ENCODE data around the gene PVALEF.

The PVALEF gene

GRCh38 chr17:81210868-81211267 is 45.6 kb downstream of the PVALEF start:
- TF ChIP-seq, protein P1, sequence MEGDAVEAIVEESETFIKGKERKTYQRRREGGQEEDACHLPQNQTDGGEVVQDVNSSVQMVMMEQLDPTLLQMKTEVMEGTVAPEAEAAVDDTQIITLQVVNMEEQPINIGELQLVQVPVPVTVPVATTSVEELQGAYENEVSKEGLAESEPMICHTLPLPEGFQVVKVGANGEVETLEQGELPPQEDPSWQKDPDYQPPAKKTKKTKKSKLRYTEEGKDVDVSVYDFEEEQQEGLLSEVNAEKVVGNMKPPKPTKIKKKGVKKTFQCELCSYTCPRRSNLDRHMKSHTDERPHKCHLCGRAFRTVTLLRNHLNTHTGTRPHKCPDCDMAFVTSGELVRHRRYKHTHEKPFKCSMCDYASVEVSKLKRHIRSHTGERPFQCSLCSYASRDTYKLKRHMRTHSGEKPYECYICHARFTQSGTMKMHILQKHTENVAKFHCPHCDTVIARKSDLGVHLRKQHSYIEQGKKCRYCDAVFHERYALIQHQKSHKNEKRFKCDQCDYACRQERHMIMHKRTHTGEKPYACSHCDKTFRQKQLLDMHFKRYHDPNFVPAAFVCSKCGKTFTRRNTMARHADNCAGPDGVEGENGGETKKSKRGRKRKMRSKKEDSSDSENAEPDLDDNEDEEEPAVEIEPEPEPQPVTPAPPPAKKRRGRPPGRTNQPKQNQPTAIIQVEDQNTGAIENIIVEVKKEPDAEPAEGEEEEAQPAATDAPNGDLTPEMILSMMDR (conservative IDR thresholded peaks at IDR 0.05), result no peak
- H3K27ac ChIP-seq, result no peak overlapping the region

GRCh38 chr17:81212365-81212764 is 47.1 kb downstream of the PVALEF start:
- H3K27ac ChIP-seq, result no peak overlapping the region
- TF ChIP-seq, protein P1 (conservative IDR thresholded peaks at IDR 0.05), result no peak

- H3K27ac ChIP-seq, result no peak overlapping the region
- TF ChIP-seq, protein P1 (conservative IDR thresholded peaks at IDR 0.05), result no peak
Observed at GRCh38 chr17:81213978-81214377, 48.7 kb downstream of the PVALEF start.

DNA sequence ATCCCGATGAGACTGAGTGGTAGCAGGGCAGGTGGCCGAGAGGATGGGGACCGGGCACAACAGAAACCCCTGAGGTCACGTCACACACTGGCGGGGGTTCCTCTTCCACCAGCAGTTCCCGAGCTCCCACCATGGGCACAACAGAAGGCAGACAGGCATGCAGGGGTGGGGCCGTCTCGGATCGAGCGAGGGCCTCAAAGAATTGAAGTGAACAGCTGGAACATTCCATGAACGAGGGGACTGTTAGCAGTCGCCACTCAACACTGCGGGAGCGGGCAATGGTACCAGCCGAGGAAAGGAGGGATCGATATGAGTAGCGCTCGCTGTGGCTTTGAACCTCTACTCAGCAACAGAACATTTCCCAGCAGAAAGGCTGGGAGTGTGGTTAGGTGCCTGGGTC is 52.2 kb downstream of the PVALEF start:
- no peak overlapping the region for H3K27ac ChIP-seq
- TF ChIP-seq, protein P1 (conservative IDR thresholded peaks at IDR 0.05), result no peak

GRCh38 chr17:81218459-81218858 is 53.2 kb downstream of the PVALEF start:
- no peak overlapping the region for H3K27ac ChIP-seq
- TF ChIP-seq, protein P1 (conservative IDR thresholded peaks at IDR 0.05), result no peak

- TF ChIP-seq, protein P1 (conservative IDR thresholded peaks at IDR 0.05), result no peak
- no peak overlapping the region for H3K27ac ChIP-seq
Observed at GRCh38 chr17:81218991-81219390, 53.7 kb downstream of the PVALEF start.

DNA sequence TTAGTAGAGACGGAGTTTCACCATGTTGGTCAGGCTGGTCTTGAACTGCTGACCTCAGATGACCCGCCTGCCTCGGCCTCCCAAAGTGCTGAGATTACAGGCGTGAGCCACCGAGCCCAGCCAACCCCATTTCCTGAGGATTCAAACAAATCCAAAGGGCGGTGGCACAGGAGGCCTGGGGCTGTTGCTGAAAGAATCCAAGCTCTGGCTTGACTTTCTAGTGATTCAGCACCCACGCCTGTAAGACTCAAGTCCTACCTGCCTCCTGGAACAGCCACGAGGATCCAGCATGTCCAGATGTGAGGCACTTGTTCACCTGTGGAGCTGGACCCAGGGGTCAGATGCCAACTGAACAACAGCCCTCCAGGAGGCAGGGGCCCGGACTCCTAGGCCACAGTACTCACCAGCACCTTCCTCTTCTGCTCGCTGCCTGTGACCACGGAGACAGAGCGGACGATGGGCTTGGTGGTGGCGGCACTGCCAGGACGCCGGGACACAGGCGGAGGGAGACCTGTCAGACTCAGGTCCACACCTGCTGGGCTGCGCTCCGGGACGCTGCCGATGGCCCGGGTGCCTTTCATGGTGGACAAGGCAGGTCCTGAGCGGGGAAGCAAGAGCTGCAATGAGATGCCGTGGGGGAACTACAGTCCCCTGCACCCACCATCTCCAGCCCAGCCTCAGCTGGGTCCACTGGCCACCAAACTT is 54.3 kb downstream of the PVALEF start:
- TF ChIP-seq, protein P1 (conservative IDR thresholded peaks at IDR 0.05), result no peak
- H3K27ac ChIP-seq, result no peak overlapping the region
